ENCODE data around the gene FGA.

DNA sequence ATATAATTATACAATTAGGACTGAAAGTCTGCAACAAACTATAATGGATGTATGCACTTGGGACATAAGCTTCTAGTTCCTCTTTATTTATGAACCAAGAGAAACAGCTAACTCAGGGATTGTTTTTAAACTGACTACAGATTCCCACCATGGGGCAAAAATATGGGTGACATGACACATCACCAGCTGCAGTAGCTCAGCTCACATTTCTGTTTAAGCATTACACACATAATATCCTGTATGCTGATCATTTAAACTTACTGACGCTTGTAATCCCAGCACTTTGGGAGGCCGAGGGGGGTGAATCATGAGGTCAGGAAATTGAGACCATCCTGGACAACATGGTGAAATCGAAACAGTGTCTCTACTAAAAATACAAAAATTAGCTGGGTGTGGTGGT lies 16.2 kb downstream of the FGA start:
- TF ChIP-seq POU2F2 (IDR thresholded peaks at IDR 0.05; ENCODE audit: low read depth, low read length) (no peak), POLR2A (IDR thresholded peaks at IDR 0.05; ENCODE audit: low read depth, low read length) (no peak)

Data from GM12891 (cell line).